ENCODE measurements around the gene NF2.

The NF2 gene

GRCh38 chr22:29631725-29632124 is 28.3 kb downstream of the NF2 start:
- no peak for DNase-seq (ENCODE audit: low spot score)

- DNase-seq (ENCODE audit: low spot score) = no peak
These were observed 29.2 kb downstream of the NF2 start for GRCh38 chr22:29632672-29633071.

DNA sequence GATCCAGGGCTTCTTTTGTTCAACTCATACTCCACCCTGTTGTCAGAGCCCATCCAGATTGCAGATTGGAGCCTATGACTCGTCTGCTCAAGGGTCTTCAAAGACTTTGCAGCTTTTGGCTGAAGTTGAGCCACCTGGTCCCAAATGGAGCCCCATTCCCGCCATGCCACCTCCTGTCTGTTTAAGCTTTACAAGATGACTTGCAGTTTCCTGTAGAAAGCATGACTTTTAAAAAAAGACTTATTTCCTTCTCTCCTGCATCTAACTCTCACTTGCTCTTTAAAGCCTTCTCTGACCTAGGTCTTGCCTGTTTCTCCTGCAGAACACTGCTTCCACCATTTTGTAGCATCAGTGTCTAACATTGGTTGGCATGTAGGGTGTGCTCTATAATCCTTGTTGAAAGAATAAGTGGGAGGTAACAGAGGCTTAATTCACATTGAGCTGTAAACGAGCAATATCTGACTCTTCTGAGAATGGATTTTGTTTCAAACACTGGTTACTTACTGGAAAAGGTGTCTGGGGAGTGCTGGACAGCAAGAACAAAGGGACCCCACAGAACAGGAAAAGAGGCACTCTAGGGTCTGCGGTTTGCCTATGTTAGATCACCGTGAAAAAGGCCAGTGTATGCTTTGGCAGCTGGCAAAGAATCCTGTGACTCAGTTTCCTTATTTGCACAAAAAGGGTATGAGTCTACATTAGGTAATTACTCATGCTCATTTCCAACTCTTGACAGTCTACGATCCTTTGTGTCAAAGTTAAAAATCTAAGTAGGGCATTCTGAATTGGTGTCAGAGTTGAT is 30.3 kb downstream of the NF2 start:
- no peak for DNase-seq (ENCODE audit: low spot score)

- no peak for DNase-seq (ENCODE audit: low spot score)
These were observed 31.4 kb downstream of the NF2 start for GRCh38 chr22:29634847-29635246.

GRCh38 chr22:29635734-29636357 is 32.4 kb downstream of the NF2 start:
- peak; percentile 70 for DNase-seq (ENCODE audit: low spot score)

DNA sequence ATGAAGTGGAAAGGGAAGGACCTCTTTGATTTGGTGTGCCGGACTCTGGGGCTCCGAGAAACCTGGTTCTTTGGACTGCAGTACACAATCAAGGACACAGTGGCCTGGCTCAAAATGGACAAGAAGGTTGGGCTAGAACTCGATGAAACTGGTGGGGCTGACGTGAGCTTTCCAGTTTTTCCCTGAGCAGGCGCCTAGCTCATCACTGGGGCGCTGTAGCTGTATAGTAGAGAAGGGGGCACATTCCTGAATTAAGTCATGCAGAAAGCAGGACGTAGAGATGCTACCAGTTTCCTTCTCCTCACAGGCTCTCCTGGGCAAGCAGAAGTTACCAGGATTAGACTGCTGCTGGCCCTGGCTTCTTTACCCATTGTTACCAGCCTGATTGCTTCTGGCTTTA is 33.3 kb downstream of the NF2 start:
- DNase-seq (ENCODE audit: low spot score) = no peak

DNA sequence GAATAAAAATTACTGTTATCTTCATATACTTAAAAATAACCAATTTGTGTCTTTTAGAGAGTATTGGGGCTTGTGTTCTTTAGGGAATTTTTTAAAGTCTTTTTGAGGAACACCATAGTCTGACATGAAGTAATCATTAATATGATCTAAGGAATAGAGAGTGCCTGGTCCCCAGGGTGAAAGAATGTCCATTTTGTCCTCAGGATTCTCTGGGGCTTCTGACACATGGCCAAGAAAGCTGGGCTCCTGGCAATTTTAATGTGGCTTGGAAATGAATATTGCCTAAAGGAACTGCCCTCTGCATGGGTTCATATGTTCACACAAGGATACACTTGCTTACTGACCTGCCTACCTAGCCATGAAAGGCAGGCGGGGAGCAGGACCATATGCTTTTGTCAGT is 33.7 kb downstream of the NF2 start:
- no peak for DNase-seq (ENCODE audit: low spot score)

GRCh38 chr22:29638678-29639077 is 35.2 kb downstream of the NF2 start:
- DNase-seq (ENCODE audit: low spot score) = no peak

DNA sequence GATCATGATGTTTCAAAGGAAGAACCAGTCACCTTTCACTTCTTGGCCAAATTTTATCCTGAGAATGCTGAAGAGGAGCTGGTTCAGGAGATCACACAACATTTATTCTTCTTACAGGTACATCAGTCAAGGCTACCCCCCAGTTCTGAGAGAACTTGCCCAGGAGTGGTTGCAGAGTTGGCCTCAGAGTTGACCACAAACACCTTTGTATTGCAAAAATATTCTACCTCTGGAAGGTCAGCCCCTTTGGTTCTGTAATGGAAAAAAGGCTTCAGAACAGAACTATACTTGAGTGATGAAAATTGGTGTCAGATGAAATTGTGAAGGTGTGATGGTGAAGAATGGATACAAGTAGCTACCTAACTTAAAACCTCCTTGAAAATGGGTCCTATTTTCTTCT is 35.7 kb downstream of the NF2 start:
- DNase-seq (ENCODE audit: low spot score) = no peak

DNA sequence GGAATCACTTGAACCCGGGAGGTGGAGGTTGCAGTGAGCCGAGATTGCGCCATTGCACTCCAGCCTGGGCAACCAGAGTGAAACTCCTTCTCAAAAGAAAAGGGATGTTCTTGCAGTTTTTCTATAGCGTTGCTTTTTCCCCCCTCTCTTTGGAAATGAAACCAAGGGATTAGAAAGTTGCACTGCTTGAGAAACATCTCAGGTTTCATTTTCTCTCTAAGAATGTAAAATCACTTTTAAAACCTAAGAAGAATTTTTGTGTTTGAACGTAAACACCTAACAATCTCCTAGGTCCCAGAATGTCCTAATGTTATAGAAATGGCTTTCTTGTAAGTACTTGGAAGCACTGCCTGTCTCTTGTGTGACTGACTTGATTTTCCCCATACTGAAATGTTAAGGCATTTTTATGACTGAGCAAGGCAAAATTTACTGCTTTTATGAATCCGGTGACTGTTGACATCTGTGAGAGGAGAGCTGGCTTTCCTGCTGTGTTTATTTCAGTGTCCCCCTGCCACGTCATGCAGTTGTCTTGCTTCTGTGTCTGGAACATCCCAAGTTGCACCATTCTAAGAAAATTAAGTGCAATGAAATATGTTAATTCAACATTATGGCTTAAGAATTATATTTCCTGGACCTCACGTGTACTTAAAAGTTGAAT is 37.7 kb downstream of the NF2 start:
- DNase-seq (ENCODE audit: low spot score) = no peak

DNA sequence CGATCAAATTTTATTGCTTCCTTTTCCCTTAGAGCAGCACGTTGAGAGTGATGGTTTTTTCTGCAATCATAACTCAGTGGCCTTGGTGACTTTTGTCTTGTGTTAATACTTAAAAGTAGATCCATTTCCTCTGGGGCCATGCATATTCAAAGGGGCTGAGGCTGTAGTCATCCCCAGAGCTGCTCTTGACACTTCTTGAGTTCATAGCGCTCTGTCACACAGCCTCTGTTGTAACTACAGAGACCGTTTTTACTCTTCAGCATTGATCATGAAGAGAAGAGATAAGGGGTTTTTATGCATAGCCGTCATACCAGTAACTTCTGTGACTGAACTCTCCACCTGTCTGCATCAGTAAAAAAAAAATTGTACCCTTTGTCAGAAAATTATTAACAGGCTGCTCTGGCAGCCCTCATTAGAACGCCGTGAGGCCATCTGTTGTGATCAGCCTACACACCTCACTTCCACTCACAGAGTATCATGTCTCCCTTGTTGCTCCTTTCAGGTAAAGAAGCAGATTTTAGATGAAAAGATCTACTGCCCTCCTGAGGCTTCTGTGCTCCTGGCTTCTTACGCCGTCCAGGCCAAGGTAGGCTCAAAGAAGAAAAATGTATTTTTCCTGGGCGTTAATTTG is 38.4 kb downstream of the NF2 start:
- no peak for DNase-seq (ENCODE audit: low spot score)

GRCh38 chr22:29642694-29643093 is 39.3 kb downstream of the NF2 start:
- no peak for DNase-seq (ENCODE audit: low spot score)

GRCh38 chr22:29647954-29648737 is 44.7 kb downstream of the NF2 start:
- DNase-seq (ENCODE audit: low spot score) = no peak

GRCh38 chr22:29650370-29650769 is 46.9 kb downstream of the NF2 start:
- no peak for DNase-seq (ENCODE audit: low spot score)

DNA sequence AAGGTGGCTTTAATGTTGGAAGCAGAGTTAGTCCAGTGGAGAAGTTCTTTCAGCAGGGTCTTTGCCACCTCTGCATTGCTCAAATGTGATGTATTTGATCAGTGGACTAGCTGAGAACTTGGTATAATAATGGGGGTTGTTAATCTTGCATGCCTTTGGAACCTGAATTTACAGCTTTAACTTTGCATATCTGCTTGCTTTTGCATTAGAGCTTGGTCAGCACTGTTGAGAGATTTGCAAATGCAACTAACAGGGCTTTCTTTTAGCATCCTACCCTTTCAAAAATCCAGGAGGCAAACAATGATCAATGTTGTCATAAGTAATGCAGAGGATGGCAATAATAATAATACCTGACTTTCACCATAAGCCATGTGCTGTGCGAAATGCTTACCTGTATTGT is 48.2 kb downstream of the NF2 start:
- no peak for DNase-seq (ENCODE audit: low spot score)

DNA sequence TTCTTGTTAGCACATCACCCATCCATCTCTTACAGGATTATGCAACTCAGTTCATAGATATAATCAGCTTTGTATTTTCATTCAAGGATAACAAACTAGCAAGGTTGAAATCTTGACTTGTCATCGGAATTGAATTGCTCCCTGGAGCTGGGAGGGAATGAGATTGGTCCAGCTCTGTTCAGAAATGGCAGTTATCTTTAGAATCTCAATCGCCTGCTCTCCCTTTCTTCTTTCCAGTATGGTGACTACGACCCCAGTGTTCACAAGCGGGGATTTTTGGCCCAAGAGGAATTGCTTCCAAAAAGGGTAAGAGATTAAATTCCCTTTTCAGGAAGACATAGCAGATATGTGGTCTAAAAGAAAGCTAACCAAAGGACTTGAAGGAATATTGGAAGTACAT is 51.0 kb downstream of the NF2 start:
- DNase-seq (ENCODE audit: low spot score) = no peak

- DNase-seq (ENCODE audit: low spot score) = no peak
These were observed 51.4 kb downstream of the NF2 start for GRCh38 chr22:29654882-29655281.

GRCh38 chr22:29658176-29658575 is 54.7 kb downstream of the NF2 start:
- DNase-seq (ENCODE audit: low spot score) = no peak

DNA sequence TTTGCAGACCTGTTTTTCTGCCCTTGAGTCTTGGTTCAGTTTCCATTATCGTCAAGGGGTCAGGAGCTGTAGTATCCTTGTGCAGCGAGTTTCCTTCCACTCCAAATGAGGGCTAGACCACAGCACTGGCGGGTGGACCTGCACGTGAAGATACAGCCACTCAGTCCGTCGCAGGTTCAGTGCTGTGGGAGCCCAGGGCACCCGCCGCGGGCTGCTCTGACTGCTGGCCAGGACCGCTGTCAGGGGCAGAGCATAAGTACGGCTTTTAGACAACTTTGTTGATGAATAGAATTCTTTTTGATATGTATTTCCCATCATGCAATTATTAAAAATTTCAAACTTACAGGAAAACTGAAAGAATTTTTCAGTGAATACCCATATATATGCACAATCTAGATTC is 56.6 kb downstream of the NF2 start:
- DNase-seq (ENCODE audit: low spot score) = no peak

DNA sequence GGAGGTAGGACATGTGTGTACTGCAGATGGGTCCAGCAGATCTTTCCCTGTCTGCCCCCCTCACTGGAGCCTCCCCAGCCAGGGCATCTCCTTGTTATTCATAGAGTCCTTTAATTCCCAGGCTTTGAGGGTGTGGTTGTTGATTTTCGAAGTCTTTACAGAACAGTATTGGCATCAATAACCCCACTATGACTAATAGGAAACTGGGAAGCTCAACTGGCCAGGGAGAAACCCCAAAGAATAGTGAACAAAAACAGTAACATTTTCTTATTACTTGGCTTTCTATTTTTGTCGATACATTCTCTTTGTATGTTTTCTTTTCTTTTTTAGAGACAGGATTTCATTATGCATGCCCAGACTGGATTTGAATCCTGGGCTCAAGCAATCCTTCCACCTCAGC is 57.9 kb downstream of the NF2 start:
- no peak for DNase-seq (ENCODE audit: low spot score)

GRCh38 chr22:29663180-29663821 is 59.9 kb downstream of the NF2 start:
- no peak for DNase-seq (ENCODE audit: low spot score)

DNA sequence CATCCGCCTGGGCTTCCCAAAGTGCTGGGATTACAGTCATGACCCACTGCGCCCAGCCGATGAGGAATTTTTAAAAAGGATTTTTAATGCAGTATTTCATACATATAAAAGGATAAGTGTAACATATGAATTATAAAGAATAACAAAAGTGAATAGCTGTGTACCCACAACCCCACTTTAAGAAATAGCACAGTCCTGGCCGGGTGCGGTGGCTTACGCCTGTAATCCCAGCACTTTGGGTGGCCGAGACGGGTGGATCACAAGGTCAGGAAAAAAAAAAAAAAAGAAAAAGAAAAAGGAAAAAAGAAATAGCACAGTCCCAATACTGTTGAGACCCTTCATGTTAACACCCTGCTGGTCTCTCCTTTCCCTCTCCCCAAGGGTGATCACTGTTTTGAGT is 62.1 kb downstream of the NF2 start:
- DNase-seq (ENCODE audit: low spot score) = no peak

Data from D341Med (cell line).